IPS-NIHi11 (cell line): Measurements from ENCODE around the gene FAM24B.
"Not testable (repeated sequence)": the region's sequence is repeated elsewhere in the genome, so short reads cannot be mapped to it uniquely, and the experiment has no call there.

Experiments
- DNase-seq: peaks from one replicate; pipeline ENCODE4 v3.0.0; 2012; ENCODE audit warnings: mixed read lengths, low spot score

Gene FAM24B

GRCh38 chr10:122858042-122858441 is 21.3 kb downstream of the FAM24B start:
- not testable (repeated sequence) for DNase-seq

GRCh38 chr10:122856902-122857301 is 22.5 kb downstream of the FAM24B start:
- DNase-seq = no peak

- no peak for DNase-seq
These were observed 23.6 kb downstream of the FAM24B start for GRCh38 chr10:122855745-122856144.

- no peak for DNase-seq
These were observed 24.7 kb downstream of the FAM24B start for GRCh38 chr10:122854648-122855047.

- no peak for DNase-seq
These were observed 25.6 kb downstream of the FAM24B start for GRCh38 chr10:122853665-122854313.

GRCh38 chr10:122852261-122852660 is 27.1 kb downstream of the FAM24B start:
- DNase-seq = no peak

GRCh38 chr10:122850705-122851640 is 28.4 kb downstream of the FAM24B start:
- no peak for DNase-seq

- DNase-seq = no peak
These were observed 29.3 kb downstream of the FAM24B start for GRCh38 chr10:122849900-122850605.

- no peak for DNase-seq
These were observed 30.3 kb downstream of the FAM24B start for GRCh38 chr10:122849090-122849489.

- DNase-seq = no peak
These were observed 31.4 kb downstream of the FAM24B start for GRCh38 chr10:122847782-122848604.

GRCh38 chr10:122845783-122846332 is 33.5 kb downstream of the FAM24B start, which contains the start of gene CUZD1:
TSS of gene CUZD1 (minus strand) at chr10:122845857. CDS start at chr10:122845843, 14 bp downstream.
- peak; percentile 44 for DNase-seq

GRCh38 chr10:122844146-122844545 is 35.2 kb downstream of the FAM24B start:
- no peak for DNase-seq

- no peak for DNase-seq
These were observed 37.8 kb downstream of the FAM24B start for GRCh38 chr10:122841569-122841968.

- no peak for DNase-seq
These were observed 39.9 kb downstream of the FAM24B start for GRCh38 chr10:122839505-122839904.

- DNase-seq = no peak
These were observed 40.5 kb downstream of the FAM24B start for GRCh38 chr10:122838880-122839279.

- DNase-seq = no peak
These were observed 43.5 kb downstream of the FAM24B start for GRCh38 chr10:122835908-122836307.

- no peak for DNase-seq
These were observed 48.4 kb downstream of the FAM24B start for GRCh38 chr10:122830965-122831353.

- DNase-seq = no peak
These were observed 49.0 kb downstream of the FAM24B start for GRCh38 chr10:122830273-122830964.

- DNase-seq = no peak
These were observed 49.9 kb downstream of the FAM24B start for GRCh38 chr10:122829454-122829853.

- no peak for DNase-seq
These were observed 50.6 kb downstream of the FAM24B start for GRCh38 chr10:122828716-122829255.
